ENCODE measurements around the gene TCTN3. TPM values are rescaled to one million over a fixed set of nuclear protein-coding genes. Genes with fewer than 3 reads are reported as not detected.

Gene TCTN3
- total and polyA plus RNA-seq, 2 of the 4 experiments (the other 2 are of a cell fraction) = 26.9 to 35.1 TPM

DNA sequence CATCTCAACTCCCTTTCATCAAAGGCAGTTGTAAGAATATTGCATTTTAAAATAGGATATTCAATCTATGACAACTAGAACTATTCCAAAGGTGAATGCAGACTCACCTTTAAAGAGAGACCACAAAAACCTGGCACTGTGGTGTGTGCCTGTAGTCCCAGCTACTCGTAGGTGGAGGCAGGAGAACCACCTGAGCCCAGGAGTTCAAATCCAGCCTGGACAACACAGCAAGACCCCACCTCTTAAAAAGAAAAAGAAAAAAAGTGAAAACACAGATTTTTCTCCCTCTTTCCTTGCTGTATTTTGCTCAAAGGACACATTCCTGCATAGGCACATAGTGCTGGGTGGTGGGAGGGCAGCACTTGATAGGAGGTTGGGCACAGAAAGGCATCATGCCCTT, 36.5 kb downstream of the TCTN3 start:
- POLR2A ChIA-PET (ENCODE audit: unreplicated experiment) = no interaction called here
- BruUV-seq (replicated peaks) = no TSS peak

More for the DNA sequence above, 36.5 kb downstream of the TCTN3 start:
- Histone ChIP-seq H3K9me1 (ENCODE audit: insufficient read depth, low read length) (0 out of 2 replicates have a peak, but pooled peaks cover 6% of the 10 kb centered on the region), H3K4me2 (ENCODE audit: low read depth, low read length) (peak overlapping the region; percentile 80; the same call in 1 of the 2 replicates), H3K14ac (replicated peaks; ENCODE audit: low read depth, low read length) (no peak overlapping the region), H3K9ac (ENCODE audit: low read depth, low read length) (no peak overlapping the region), H3K23ac (ENCODE audit: low read depth, low read length) (no peak overlapping the region), H3K56ac (ENCODE audit: extremely low read depth, insufficient read depth, low read length) (peak overlapping the region; percentile 60; the same call in 1 of the 2 replicates), H3K4me1 (ENCODE audit: control insufficient read depth, insufficient read depth, low read length) (0 out of 2 replicates have a peak, but pooled peaks cover 2% of the 10 kb centered on the region), H3K4ac (ENCODE audit: low read depth, low read length) (peak overlapping the region; percentile 66), H3K27ac (ENCODE audit: insufficient read depth, low read length) (no peak overlapping the region; the same call in 1 of the 2 replicates), H3K4me3 (ENCODE audit: insufficient read depth, low read depth, low read length) (no peak overlapping the region), H4K91ac (ENCODE audit: insufficient read depth, low read depth, low read length) (peak overlapping the region; percentile 24; the same call in 1 of the 2 replicates), H3K9me3 (ENCODE audit: control insufficient read depth, insufficient read depth, low read length) (no peaks in the 10 kb centered on the region), H2BK120ac (ENCODE audit: low read depth, low read length) (no peak overlapping the region), H3K27me3 (ENCODE audit: control insufficient read depth, insufficient read depth, low read length) (no peaks in the 10 kb centered on the region), H2AK9ac (replicated peaks; ENCODE audit: low read depth, low read length, poor library complexity) (no peak overlapping the region), H2BK15ac (ENCODE audit: low read depth, low read length) (peak overlapping the region; percentile 59; the same call in 1 of the 3 replicates), H4K8ac (ENCODE audit: low read depth in 2 of 2, low read length in 2 of 2) (peak overlapping the region; percentile 93 to 94), H2AK5ac (ENCODE audit: low read depth, low read length) (peak overlapping the region; percentile 58; the same call in 1 of the 2 replicates), H2BK5ac (ENCODE audit: low read depth, low read length, poor library complexity, severe bottlenecking) (no peak overlapping the region), H2BK20ac (ENCODE audit: low read depth, low read length) (no peak overlapping the region), H3K18ac (ENCODE audit: low read depth, low read length) (no peak overlapping the region; the same call in 1 of the 2 replicates), H4K5ac (ENCODE audit: low read depth, low read length) (peak overlapping the region; percentile 70; the same call in 1 of the 2 replicates), H4K20me1 (ENCODE audit: insufficient read depth, low read length) (peaks cover 5% of the 10 kb centered on the region), H2AFZ (replicated peaks; ENCODE audit: low read length, poor library complexity) (peak overlapping the region; percentile 96), H3K36me3 (ENCODE audit: control insufficient read depth, insufficient read depth, low read length) (peaks cover 9% of the 10 kb centered on the region), H3K79me1 (ENCODE audit: low read depth in 1 of 2, low read length in 2 of 2) (peaks cover 10 to 40% of the 10 kb centered on the region in 2 experiments)
- CTCF ChIA-PET = no interaction called here
- DNase-seq = no peak
- intact Hi-C loops (cut with micrococcal nuclease) = no loop called here
- ATAC-seq (ENCODE audit: low read depth) = no peak
- in situ Hi-C loops (cut with MboI; ENCODE audit: low sequenced_read_pairs) = no loop called here
- no peak for TF ChIP-seq POLR2A (IDR thresholded peaks at IDR 0.05; ENCODE audit: low read depth, low read length)
- no peak for TF ChIP-seq BHLHE40 (IDR thresholded peaks at IDR 0.05; ENCODE audit: low read depth, low read length)
- no peak for TF ChIP-seq NFE2L2 (IDR thresholded peaks at IDR 0.05; ENCODE audit: low read depth, low read length)
- no peak for TF ChIP-seq RCOR1 (IDR thresholded peaks at IDR 0.05; ENCODE audit: insufficient replicate concordance, low read length)
- no peak for TF ChIP-seq RAD21 (IDR thresholded peaks at IDR 0.05; ENCODE audit: low read length)
- no peak for TF ChIP-seq CEBPB (IDR thresholded peaks at IDR 0.05; ENCODE audit: low read depth, low read length)
- no peak for TF ChIP-seq RFX5 (IDR thresholded peaks at IDR 0.05; ENCODE audit: low read depth, low read length)
- TF ChIP-seq MXI1 (IDR thresholded peaks at IDR 0.05; ENCODE audit: borderline replicate concordance, low read depth, low read length) = no peak
- no CpG with 5 or more reads among the region's 1 CpG for WGBS, 2 experiments (ENCODE audit: extremely low coverage in 2 of 2, insufficient read length in 1 of 2)
- dilution Hi-C loops (cut with HindIII; ENCODE audit: low sequenced_read_pairs, unreplicated experiment) = no loop called here
